Neural cell (in vitro differentiated cells): ENCODE results near the gene PLEKHS1. TPM values are rescaled to one million over a fixed set of nuclear protein-coding genes. Genes with fewer than 3 reads are reported as not detected.

Experiments used
- H2AFZ ChIP-seq: fragments of 200-600, 300-800 bp; sonication (generic), shearing (Covaris generic); 2 replicates; pipeline ENCODE4 v1.6.0; 2014; ENCODE audit warnings: low read depth, mild to moderate bottlenecking, antibody characterized with exemption, low read length, moderate library complexity
- H3F3A ChIP-seq: fragments of 200-600 bp; shearing (Covaris generic); 2 replicates; pipeline ENCODE4 v1.6.1; 2016; ENCODE audit warnings: mild to moderate bottlenecking, moderate library complexity, mixed read lengths, antibody characterized with exemption, low read length; ENCODE audit not compliant: insufficient read depth, poor library complexity, severe bottlenecking
- H3K27ac ChIP-seq: fragments of 200-600, 300-800 bp; sonication (generic), shearing (Covaris generic); 2 replicates; pipeline ENCODE4 v1.5.1; 2014; ENCODE audit warnings: mild to moderate bottlenecking, low read length, moderate library complexity
- H3K27me3 ChIP-seq: fragments of 300-800, 200-600 bp; sonication (generic), shearing (Covaris generic); 2 replicates; pipeline ENCODE4 v1.6.0; 2014; ENCODE audit warnings: mild to moderate bottlenecking, low read depth, low read length, moderate library complexity; ENCODE audit not compliant: insufficient read depth
- H3K36me3 ChIP-seq: fragments of 300-800, 200-600 bp; sonication (generic), shearing (Covaris generic); 2 replicates; pipeline ENCODE4 v1.5.1; 2014; ENCODE audit warnings: mild to moderate bottlenecking, antibody characterized with exemption, low read length, moderate library complexity; ENCODE audit not compliant: insufficient read depth
- H3K4me2 ChIP-seq: fragments of 300-800, 200-600 bp; sonication (generic), shearing (Covaris generic); 2 replicates; pipeline ENCODE4 v1.6.0; 2014; ENCODE audit warnings: mild to moderate bottlenecking, low read length
- H3K4me3 ChIP-seq: fragments of 300-800, 200-600 bp; sonication (generic), shearing (Covaris generic); 2 replicates; pipeline ENCODE4 v1.5.1; 2014; ENCODE audit warnings: mild to moderate bottlenecking, low read length, moderate library complexity
- H3K79me2 ChIP-seq: fragments of 200-600 bp; shearing (Covaris generic); replicated peaks from 2 replicates; pipeline ENCODE4 v1.6.0; 2014; ENCODE audit warnings: mild to moderate bottlenecking, low read length, moderate library complexity; ENCODE audit not compliant: insufficient read depth
- H3K9ac ChIP-seq: fragments of 300-800, 200-600 bp; sonication (generic), shearing (Covaris generic); 2 replicates; pipeline ENCODE4 v1.6.1; 2016; ENCODE audit warnings: mild to moderate bottlenecking, low read length, mixed read lengths
- H3K9me2 ChIP-seq: fragments of 200-600 bp; shearing (Covaris generic); 2 replicates; pipeline ENCODE4 v1.6.1; 2016; ENCODE audit warnings: mild to moderate bottlenecking, low read length, mixed read lengths; ENCODE audit not compliant: insufficient read depth
- H3K9me3 ChIP-seq: fragments of 200-600, 300-800 bp; sonication (generic), shearing (Covaris generic); 2 replicates; pipeline ENCODE4 v1.6.1; 2016; ENCODE audit warnings: mild to moderate bottlenecking, mixed run types, low read length, moderate library complexity, mixed read lengths
- H4K20me1 ChIP-seq: fragments of 200-600 bp; shearing (Covaris generic); 2 replicates; pipeline ENCODE4 v1.6.1; 2016; ENCODE audit warnings: mild to moderate bottlenecking, mixed run types; ENCODE audit not compliant: insufficient read depth
- EP300 ChIP-seq: fragments of 450-650 bp; conservative IDR thresholded peaks from 2 replicates; pipeline ENCODE4 v1.6.1; 2014; ENCODE audit warnings: antibody characterized with exemption, mild to moderate bottlenecking, moderate library complexity; ENCODE audit not compliant: poor library complexity, severe bottlenecking
- EZH2 ChIP-seq: fragments of 200-600, 300-800 bp; shearing (Covaris generic), sonication (generic); IDR thresholded peaks from 2 replicates; pipeline ENCODE4 v1.6.1; 2014; ENCODE audit warnings: antibody characterized with exemption, low read length, borderline replicate concordance, mild to moderate bottlenecking; ENCODE audit not compliant: insufficient read depth, poor library complexity, severe bottlenecking
- MXI1 ChIP-seq: fragments of 450-650 bp; conservative IDR thresholded peaks from 2 replicates; pipeline ENCODE4 v1.6.1; 2014; ENCODE audit warnings: antibody characterized with exemption, mild to moderate bottlenecking; ENCODE audit not compliant: poor library complexity, severe bottlenecking
- POLR2AphosphoS5 ChIP-seq: IDR thresholded peaks from 2 replicates; pipeline ENCODE4 v1.6.1; 2012
- RAD21 ChIP-seq: fragments of 450-650 bp; conservative IDR thresholded peaks from 2 replicates; pipeline ENCODE4 v1.6.1; 2014; ENCODE audit warnings: antibody characterized with exemption, mild to moderate bottlenecking, moderate library complexity
- SMC3 ChIP-seq: fragments of 450-650 bp; conservative IDR thresholded peaks from 2 replicates; pipeline ENCODE4 v1.6.1; 2014; ENCODE audit warnings: antibody characterized with exemption, mild to moderate bottlenecking, moderate library complexity; ENCODE audit not compliant: poor library complexity
- TAF1 ChIP-seq: IDR thresholded peaks from 2 replicates; pipeline ENCODE4 v1.6.1; 2012; ENCODE audit warnings: low read depth
- polyA plus RNA-seq: library from polyadenylated mRNA; depleted of rRNA; stranded (reverse); fragments of >200 nt; gene quantifications from 2 replicates; pipeline ENCODE4 v1.2.3, GENCODE V29; 2014
- TF ChIP-seq, protein P1 (sequence below): fragments of 450-650 bp; IDR thresholded peaks from 2 replicates; pipeline ENCODE4 v1.5.1; 2014; ENCODE audit warnings: antibody characterized with exemption, mild to moderate bottlenecking, moderate library complexity; ENCODE audit not compliant: poor library complexity, severe bottlenecking
- TF ChIP-seq, protein P2 (sequence below): IDR thresholded peaks from 2 replicates; pipeline ENCODE4 v1.6.1; 2012; ENCODE audit warnings: borderline replicate concordance

Gene PLEKHS1
- polyA plus RNA-seq, 1 donor from 2014 or later, result not detected

DNA sequence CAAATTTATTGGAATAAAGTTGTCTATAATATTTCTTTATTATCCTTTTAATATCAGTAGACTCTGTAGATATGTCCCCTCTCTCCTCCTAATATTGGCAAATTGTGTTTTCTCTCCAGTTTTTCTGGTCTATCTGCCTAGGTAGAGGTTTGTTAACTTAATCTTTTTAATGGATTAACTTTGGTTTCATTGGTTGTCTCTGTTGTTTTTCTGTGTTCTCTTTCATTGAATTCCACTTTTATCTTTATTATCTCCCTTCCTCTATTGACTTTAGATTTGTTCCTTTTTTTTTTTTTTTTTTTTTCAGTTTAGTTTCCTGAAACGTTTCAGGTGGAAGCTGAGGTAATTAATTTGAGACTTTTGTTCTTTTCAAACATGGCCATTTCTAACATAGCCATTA lies 10.6 kb downstream of the PLEKHS1 start:
- Histone ChIP-seq H4K20me1 (no peaks in the 10 kb centered on the region), H2AFZ (no peak overlapping the region), H3K9me2 (no peaks in the 10 kb centered on the region), H3K4me3 (no peak overlapping the region), H3F3A (no peaks in the 10 kb centered on the region), H3K9me3 (no peaks in the 10 kb centered on the region), H3K4me2 (no peak overlapping the region), H3K27ac (no peak overlapping the region), H3K36me3 (no peaks in the 10 kb centered on the region), H3K27me3 (no peaks in the 10 kb centered on the region), H3K79me2 (no peaks in the 10 kb centered on the region), H3K9ac (no peak overlapping the region)
- TF ChIP-seq, protein P1, sequence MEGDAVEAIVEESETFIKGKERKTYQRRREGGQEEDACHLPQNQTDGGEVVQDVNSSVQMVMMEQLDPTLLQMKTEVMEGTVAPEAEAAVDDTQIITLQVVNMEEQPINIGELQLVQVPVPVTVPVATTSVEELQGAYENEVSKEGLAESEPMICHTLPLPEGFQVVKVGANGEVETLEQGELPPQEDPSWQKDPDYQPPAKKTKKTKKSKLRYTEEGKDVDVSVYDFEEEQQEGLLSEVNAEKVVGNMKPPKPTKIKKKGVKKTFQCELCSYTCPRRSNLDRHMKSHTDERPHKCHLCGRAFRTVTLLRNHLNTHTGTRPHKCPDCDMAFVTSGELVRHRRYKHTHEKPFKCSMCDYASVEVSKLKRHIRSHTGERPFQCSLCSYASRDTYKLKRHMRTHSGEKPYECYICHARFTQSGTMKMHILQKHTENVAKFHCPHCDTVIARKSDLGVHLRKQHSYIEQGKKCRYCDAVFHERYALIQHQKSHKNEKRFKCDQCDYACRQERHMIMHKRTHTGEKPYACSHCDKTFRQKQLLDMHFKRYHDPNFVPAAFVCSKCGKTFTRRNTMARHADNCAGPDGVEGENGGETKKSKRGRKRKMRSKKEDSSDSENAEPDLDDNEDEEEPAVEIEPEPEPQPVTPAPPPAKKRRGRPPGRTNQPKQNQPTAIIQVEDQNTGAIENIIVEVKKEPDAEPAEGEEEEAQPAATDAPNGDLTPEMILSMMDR, result no peak
- TF ChIP-seq RAD21 (no peak), POLR2AphosphoS5 (no peak), MXI1 (no peak)

DNA sequence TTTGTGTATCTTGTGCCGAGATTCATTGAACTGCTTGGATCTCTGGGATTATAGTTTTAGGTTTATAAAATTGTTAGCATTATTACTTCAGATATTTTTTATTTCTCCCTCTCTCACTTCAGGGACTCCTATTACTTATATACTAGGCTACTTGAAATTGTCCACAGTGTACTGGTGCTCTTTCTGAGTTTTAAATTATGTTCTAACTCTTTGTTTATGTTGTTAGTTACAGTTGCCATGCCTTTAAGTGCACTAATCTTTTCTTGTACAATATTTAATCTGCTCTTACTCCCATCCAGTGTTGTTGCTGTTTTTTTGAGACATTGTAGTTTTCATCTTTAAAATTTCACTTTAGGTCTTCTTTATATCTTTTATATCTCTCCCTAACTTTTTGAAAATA lies 13.1 kb downstream of the PLEKHS1 start:
- Histone ChIP-seq H3K4me2 (no peak overlapping the region), H3K27me3 (no peaks in the 10 kb centered on the region), H4K20me1 (no peaks in the 10 kb centered on the region), H3K36me3 (no peaks in the 10 kb centered on the region), H3K4me3 (no peak overlapping the region), H3F3A (no peaks in the 10 kb centered on the region), H3K27ac (no peak overlapping the region), H3K9me3 (no peaks in the 10 kb centered on the region), H3K9me2 (no peaks in the 10 kb centered on the region), H3K79me2 (no peaks in the 10 kb centered on the region), H3K9ac (no peak overlapping the region), H2AFZ (no peak overlapping the region)
- no peak for TF ChIP-seq POLR2AphosphoS5
- TF ChIP-seq, protein P2, sequence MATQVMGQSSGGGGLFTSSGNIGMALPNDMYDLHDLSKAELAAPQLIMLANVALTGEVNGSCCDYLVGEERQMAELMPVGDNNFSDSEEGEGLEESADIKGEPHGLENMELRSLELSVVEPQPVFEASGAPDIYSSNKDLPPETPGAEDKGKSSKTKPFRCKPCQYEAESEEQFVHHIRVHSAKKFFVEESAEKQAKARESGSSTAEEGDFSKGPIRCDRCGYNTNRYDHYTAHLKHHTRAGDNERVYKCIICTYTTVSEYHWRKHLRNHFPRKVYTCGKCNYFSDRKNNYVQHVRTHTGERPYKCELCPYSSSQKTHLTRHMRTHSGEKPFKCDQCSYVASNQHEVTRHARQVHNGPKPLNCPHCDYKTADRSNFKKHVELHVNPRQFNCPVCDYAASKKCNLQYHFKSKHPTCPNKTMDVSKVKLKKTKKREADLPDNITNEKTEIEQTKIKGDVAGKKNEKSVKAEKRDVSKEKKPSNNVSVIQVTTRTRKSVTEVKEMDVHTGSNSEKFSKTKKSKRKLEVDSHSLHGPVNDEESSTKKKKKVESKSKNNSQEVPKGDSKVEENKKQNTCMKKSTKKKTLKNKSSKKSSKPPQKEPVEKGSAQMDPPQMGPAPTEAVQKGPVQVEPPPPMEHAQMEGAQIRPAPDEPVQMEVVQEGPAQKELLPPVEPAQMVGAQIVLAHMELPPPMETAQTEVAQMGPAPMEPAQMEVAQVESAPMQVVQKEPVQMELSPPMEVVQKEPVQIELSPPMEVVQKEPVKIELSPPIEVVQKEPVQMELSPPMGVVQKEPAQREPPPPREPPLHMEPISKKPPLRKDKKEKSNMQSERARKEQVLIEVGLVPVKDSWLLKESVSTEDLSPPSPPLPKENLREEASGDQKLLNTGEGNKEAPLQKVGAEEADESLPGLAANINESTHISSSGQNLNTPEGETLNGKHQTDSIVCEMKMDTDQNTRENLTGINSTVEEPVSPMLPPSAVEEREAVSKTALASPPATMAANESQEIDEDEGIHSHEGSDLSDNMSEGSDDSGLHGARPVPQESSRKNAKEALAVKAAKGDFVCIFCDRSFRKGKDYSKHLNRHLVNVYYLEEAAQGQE, result no peak
- no peak for TF ChIP-seq TAF1
- no peak for TF ChIP-seq EP300
- TF ChIP-seq RAD21, result no peak
- TF ChIP-seq MXI1, result no peak
- TF ChIP-seq, protein P1, result no peak
- TF ChIP-seq SMC3, result no peak
- TF ChIP-seq EZH2, result no peak
